Endothelial cell of umbilical vein (primary cell): Measurements from ENCODE around the gene GRID2.

Experiments used
- CTCF ChIP-seq, 2 donors: IDR thresholded peaks; 1 replicate in 1 of 2; 2 replicates in 1 of 2; pipeline ENCODE4 v1.5.1; 2011; ENCODE audit warnings: low read length in 2 of 2, mild to moderate bottlenecking in 2 of 2, moderate library complexity in 2 of 2, control low read depth in 1 of 2, inconsistent platforms in 1 of 2, low read depth in 1 of 2; ENCODE audit not compliant: insufficient read depth in 1 of 2; ENCODE audit errors: extremely low read depth in 1 of 2
- EZH2 ChIP-seq: IDR thresholded peaks from 2 replicates; pipeline ENCODE4 v1.6.1; 2012; ENCODE audit warnings: borderline replicate concordance, low read depth, mild to moderate bottlenecking, moderate library complexity, low read length, inconsistent platforms; ENCODE audit not compliant: severe bottlenecking
- FOS ChIP-seq: IDR thresholded peaks from 2 replicates; pipeline ENCODE4 v1.6.1; 2011; ENCODE audit warnings: mild to moderate bottlenecking, low read length, moderate library complexity, borderline replicate concordance; ENCODE audit not compliant: insufficient read depth
- GATA2 ChIP-seq: IDR thresholded peaks from 2 replicates; pipeline ENCODE4 v1.7.0; 2011; ENCODE audit warnings: low read depth, mild to moderate bottlenecking, moderate library complexity, mixed read lengths, low read length; ENCODE audit not compliant: insufficient read length, insufficient read depth
- JUN ChIP-seq: IDR thresholded peaks from 2 replicates; pipeline ENCODE4 v1.6.1; 2011; ENCODE audit warnings: borderline replicate concordance, low read depth; ENCODE audit not compliant: insufficient read length, insufficient read depth
- MAX ChIP-seq: IDR thresholded peaks from 2 replicates; pipeline ENCODE4 v1.6.1; 2011; ENCODE audit not compliant: insufficient read depth, insufficient read length
- MYC ChIP-seq: IDR thresholded peaks from one replicate; pipeline ENCODE4 v1.6.1; 2011; ENCODE audit warnings: mild to moderate bottlenecking, low read depth, low read length
- POLR2A ChIP-seq: IDR thresholded peaks from 2 replicates; pipeline ENCODE4 v1.6.1; 2012; ENCODE audit warnings: low read depth, mild to moderate bottlenecking, control low read depth, low read length
- POLR2AphosphoS5 ChIP-seq: IDR thresholded peaks from 2 replicates; pipeline ENCODE4 v1.6.1; 2012; ENCODE audit warnings: low read depth, mild to moderate bottlenecking, control low read depth, low read length, moderate library complexity; ENCODE audit not compliant: insufficient read depth

- TF ChIP-seq POLR2AphosphoS5, result no peak
- TF ChIP-seq CTCF (IDR thresholded peaks at IDR 0.05; ENCODE audit: extremely low read depth in 1 of 2, insufficient read depth in 1 of 2, low read depth in 1 of 2, low read length in 2 of 2), result no peak
- TF ChIP-seq POLR2A, result no peak
- TF ChIP-seq EZH2, result no peak
- TF ChIP-seq GATA2, result no peak
- TF ChIP-seq MAX, result no peak
- TF ChIP-seq JUN, result no peak
- no peak for TF ChIP-seq FOS
- no peak for TF ChIP-seq MYC
Measured at GRCh38 chr4:93436000-93436626, 1132.3 kb downstream of the GRID2 start.
